GM21576 (cell line): Measurements from ENCODE around the gene PEG3.

ENCODE experiments used
- ATAC-seq: cut with Tn5 transposase; IDR thresholded peaks from one replicate; pipeline ENCODE4 v1.9.1; 2021; ENCODE audit warnings: mild to moderate bottlenecking, moderate library complexity; ENCODE audit not compliant: unreplicated experiment

PEG3 gene

DNA sequence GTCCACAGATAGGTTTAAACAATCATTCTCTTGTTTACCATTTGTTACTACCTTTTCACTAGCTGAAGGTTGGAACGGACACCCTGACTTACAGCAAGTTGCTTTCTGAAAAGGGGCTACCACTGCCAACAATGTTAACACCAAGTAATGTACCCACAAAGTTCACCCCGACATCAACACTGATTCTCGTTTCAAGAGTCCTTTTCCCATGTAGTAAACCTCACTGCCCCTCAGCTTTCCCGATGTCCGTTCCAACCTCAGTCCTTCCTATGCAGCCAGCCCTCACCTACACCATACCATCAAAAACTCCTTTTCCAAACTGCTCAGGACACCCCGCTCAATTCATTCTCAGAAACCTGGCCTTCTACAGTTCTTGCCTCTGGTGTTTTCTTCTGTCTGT is 29.0 kb downstream of the PEG3 start:
- no peak for ATAC-seq

DNA sequence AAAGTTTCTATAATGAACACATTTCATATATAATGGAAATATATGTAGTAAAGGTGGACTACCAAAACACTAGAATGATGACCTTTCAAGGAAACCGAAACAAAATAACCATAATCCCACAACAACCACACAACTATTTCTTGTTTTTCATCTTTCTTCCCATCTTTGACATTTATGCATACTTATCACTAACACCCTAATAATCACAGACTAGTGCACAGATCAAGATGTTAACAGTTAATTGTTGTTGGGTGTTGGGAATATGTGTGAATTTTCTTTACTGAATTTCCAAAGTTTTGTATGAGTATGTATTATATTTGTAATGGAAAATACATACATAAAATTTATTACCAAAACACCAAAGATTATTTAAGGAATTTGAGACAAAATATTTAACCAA is 30.3 kb downstream of the PEG3 start:
- ATAC-seq = no peak

DNA sequence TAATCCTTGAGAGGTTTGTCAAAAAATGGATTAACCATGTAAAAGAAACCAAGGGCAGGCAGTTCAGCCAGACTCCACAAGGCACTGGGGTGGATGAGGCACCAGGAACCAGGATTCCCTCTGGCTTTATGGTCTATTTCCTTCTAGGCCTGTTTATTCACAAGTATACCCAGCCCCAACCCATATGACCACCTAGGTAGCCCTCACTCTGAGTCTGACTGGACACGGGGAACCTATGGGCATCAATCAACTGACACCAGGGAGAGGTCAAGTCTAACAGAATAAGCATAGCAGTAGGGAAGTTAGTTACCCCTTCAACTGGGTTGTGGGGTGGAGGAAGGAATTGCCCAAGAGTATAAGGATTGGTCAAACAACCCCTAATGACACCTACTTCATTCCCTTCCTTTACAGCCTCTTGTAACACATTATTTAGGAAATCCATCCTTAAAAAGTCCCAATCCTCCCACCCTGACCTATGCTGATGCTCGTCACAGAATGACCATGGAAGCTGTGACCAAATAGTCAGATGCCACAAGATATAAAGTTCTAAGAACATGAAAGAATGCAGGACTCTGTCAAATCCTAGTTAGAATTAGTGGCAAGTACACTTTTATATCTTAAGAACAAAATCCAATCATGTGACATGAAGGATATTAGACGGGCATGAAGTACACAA is 31.7 kb downstream of the PEG3 start:
- no peak for ATAC-seq

DNA sequence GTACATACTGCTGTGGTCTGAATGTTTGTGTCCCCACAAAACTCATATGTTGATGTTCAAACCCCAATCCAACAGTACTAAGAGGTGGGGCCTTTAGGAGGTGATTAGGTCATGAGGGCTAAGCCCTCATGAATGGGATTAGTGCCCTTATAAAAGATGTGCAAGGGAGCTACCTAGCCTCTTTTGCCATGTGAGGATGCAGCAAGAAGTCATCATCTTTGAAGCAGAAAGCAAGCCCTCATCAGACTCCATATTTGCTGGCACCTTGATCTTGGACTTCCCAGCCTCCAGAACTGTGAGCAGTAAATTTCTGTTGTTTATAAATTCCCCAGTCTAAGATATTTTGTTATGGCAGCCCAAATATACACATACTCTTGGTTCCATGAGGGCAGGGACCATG is 33.9 kb downstream of the PEG3 start:
- no peak for ATAC-seq
